H9 (cell line): ENCODE data around the gene C11orf91. TPM values are rescaled to one million over a fixed set of nuclear protein-coding genes. Genes with fewer than 3 reads are reported as not detected.

ENCODE experiments used
- DNase-seq: peaks from one replicate; pipeline ENCODE4 v3.0.0-alpha.2; 2017
- H2AFZ ChIP-seq: one replicate; pipeline ENCODE4 v1.6.1; 2013; ENCODE audit warnings: mild to moderate bottlenecking, low read length, control low read depth, moderate library complexity
- H2AK5ac ChIP-seq: 2 replicates; pipeline ENCODE4 v1.6.1; 2013; ENCODE audit warnings: low read length, control low read depth, mixed read lengths; ENCODE audit not compliant: insufficient read length
- H2BK120ac ChIP-seq: one replicate; pipeline ENCODE4 v1.6.1; 2013; ENCODE audit warnings: low read depth, mild to moderate bottlenecking, low read length, control low read depth, inconsistent platforms; ENCODE audit not compliant: poor library complexity, severe bottlenecking
- H2BK12ac ChIP-seq: 2 replicates; pipeline ENCODE4 v1.6.1; 2013; ENCODE audit warnings: low read length, control low read depth, mixed read lengths, low read depth; ENCODE audit not compliant: insufficient read length
- H2BK15ac ChIP-seq: 2 replicates; pipeline ENCODE4 v1.6.1; 2013; ENCODE audit warnings: low read depth, low read length, control low read depth
- H2BK20ac ChIP-seq: one replicate; pipeline ENCODE4 v1.6.1; 2013; ENCODE audit warnings: low read depth, mild to moderate bottlenecking, low read length, control low read depth, inconsistent platforms; ENCODE audit not compliant: poor library complexity, severe bottlenecking
- H2BK5ac ChIP-seq: 2 replicates; pipeline ENCODE4 v1.6.1; 2013; ENCODE audit warnings: low read length, control low read depth, mixed read lengths; ENCODE audit not compliant: insufficient read length
- H3K14ac ChIP-seq: 2 replicates; pipeline ENCODE4 v1.6.1; 2013; ENCODE audit warnings: low read length, control low read depth; ENCODE audit not compliant: insufficient read depth
- H3K18ac ChIP-seq: 2 replicates; pipeline ENCODE4 v1.6.1; 2013; ENCODE audit warnings: low read depth, mild to moderate bottlenecking, mixed read lengths, low read length, control low read depth; ENCODE audit not compliant: insufficient read length
- H3K23ac ChIP-seq: 2 replicates; pipeline ENCODE4 v1.6.1; 2013; ENCODE audit warnings: low read length, control low read depth, mixed read lengths, low read depth; ENCODE audit not compliant: insufficient read length
- H3K23me2 ChIP-seq: 2 replicates; pipeline ENCODE4 v1.6.1; 2013; ENCODE audit warnings: low read depth, mild to moderate bottlenecking, mixed read lengths, low read length, control low read depth; ENCODE audit not compliant: insufficient read length, poor library complexity, severe bottlenecking
- H3K27ac ChIP-seq: 2 replicates; pipeline ENCODE4 v1.5.1; 2013; ENCODE audit warnings: low read length, control low read depth, mixed read lengths, low read depth; ENCODE audit not compliant: insufficient read length
- H3K27me3 ChIP-seq: 2 replicates; pipeline ENCODE4 v1.6.1; 2013; ENCODE audit warnings: low read length, control low read depth, inconsistent platforms; ENCODE audit not compliant: insufficient read depth
- H3K4ac ChIP-seq: 2 replicates; pipeline ENCODE4 v1.6.1; 2013; ENCODE audit warnings: low read depth, mild to moderate bottlenecking, control low read depth, inconsistent platforms, low read length, moderate library complexity
- H3K4me1 ChIP-seq: 2 replicates; pipeline ENCODE4 v1.6.1; 2013; ENCODE audit warnings: low read length, control low read depth, inconsistent platforms; ENCODE audit not compliant: insufficient read depth
- H3K4me2 ChIP-seq: 2 replicates; pipeline ENCODE4 v1.6.1; 2013; ENCODE audit warnings: low read length, control low read depth, mixed read lengths; ENCODE audit not compliant: insufficient read length, insufficient read depth
- H3K56ac ChIP-seq: 2 replicates; pipeline ENCODE4 v1.6.1; 2013; ENCODE audit warnings: low read depth, mild to moderate bottlenecking, mixed read lengths, low read length, control low read depth; ENCODE audit not compliant: insufficient read length
- H3K79me1 ChIP-seq: 2 replicates; pipeline ENCODE4 v1.6.1; 2013; ENCODE audit warnings: low read depth, mild to moderate bottlenecking, moderate library complexity, low read length, control low read depth, inconsistent platforms; ENCODE audit not compliant: insufficient read depth, poor library complexity, severe bottlenecking
- H3K79me2 ChIP-seq: 2 replicates; pipeline ENCODE4 v1.6.1; 2013; ENCODE audit warnings: low read length, control low read depth, inconsistent platforms; ENCODE audit not compliant: insufficient read depth
- H3K9ac ChIP-seq: 2 replicates; pipeline ENCODE4 v1.6.1; 2013; ENCODE audit warnings: low read length, control low read depth, mixed read lengths; ENCODE audit not compliant: insufficient read length; ENCODE audit errors: extremely low read depth
- H3K9me3 ChIP-seq: one replicate; pipeline ENCODE4 v1.6.1; 2013; ENCODE audit warnings: low read depth, low read length, inconsistent platforms; ENCODE audit not compliant: control insufficient read depth
- H3T11ph ChIP-seq: one replicate; pipeline ENCODE4 v1.6.1; 2013; ENCODE audit warnings: mild to moderate bottlenecking, low read length, control low read depth, inconsistent platforms
- H4K20me1 ChIP-seq: one replicate; pipeline ENCODE4 v1.6.1; 2013; ENCODE audit not compliant: control insufficient read depth, insufficient read length, insufficient read depth
- H4K5ac ChIP-seq: 2 replicates; pipeline ENCODE4 v1.6.1; 2013; ENCODE audit warnings: low read depth, mild to moderate bottlenecking, mixed read lengths, low read length, control low read depth; ENCODE audit not compliant: insufficient read length
- H4K8ac ChIP-seq: replicated peaks from 2 replicates; pipeline ENCODE4 v1.6.1; 2013; ENCODE audit warnings: low read length, control low read depth, mixed read lengths, low read depth; ENCODE audit not compliant: insufficient read length
- H4K91ac ChIP-seq: 2 replicates; pipeline ENCODE4 v1.6.1; 2013; ENCODE audit warnings: low read depth, mild to moderate bottlenecking, moderate library complexity, mixed read lengths, low read length, control low read depth; ENCODE audit not compliant: insufficient read length
- H3K27ac Mint-ChIP-seq, 3 experiments: 2 replicates in 2 of 3; 3 replicates in 1 of 3; pipeline ENCODE4 v1.8.0; 2020 to 2021; ENCODE audit warnings: mixed read lengths in 3 of 3, mild to moderate bottlenecking in 1 of 3, moderate library complexity in 1 of 3
- H3K27me3 Mint-ChIP-seq: 2 replicates; pipeline ENCODE4 v1.8.0; 2021; ENCODE audit warnings: low read depth, mild to moderate bottlenecking, moderate library complexity, mixed read lengths
- H3K36me3 Mint-ChIP-seq, 3 experiments: 2 replicates in 2 of 3; 3 replicates in 1 of 3; pipeline ENCODE4 v1.8.0; 2020 to 2021; ENCODE audit warnings: low read depth in 3 of 3, mixed read lengths in 3 of 3; ENCODE audit not compliant: insufficient read depth in 1 of 3
- H3K4me1 Mint-ChIP-seq, 2 experiments: 2 replicates each; pipeline ENCODE4 v1.8.0; 2020; ENCODE audit warnings: mixed read lengths in 2 of 2
- H3K4me3 Mint-ChIP-seq, 2 experiments: 2 replicates in 1 of 2; 3 replicates in 1 of 2; pipeline ENCODE4 v1.8.0; 2020 to 2021; ENCODE audit warnings: mild to moderate bottlenecking in 2 of 2, mixed read lengths in 2 of 2, moderate library complexity in 1 of 2
- H3K9me3 Mint-ChIP-seq, 2 experiments: 2 replicates in 1 of 2; 3 replicates in 1 of 2; pipeline ENCODE4 v1.8.0; 2020; ENCODE audit warnings: mild to moderate bottlenecking in 2 of 2, mixed read lengths in 2 of 2, moderate library complexity in 1 of 2
- CTCF ChIP-seq: fragments of 200-600 bp; sonication (generic); conservative IDR thresholded peaks from 3 replicates; pipeline ENCODE4 v1.8.0; 2021; ENCODE audit warnings: antibody characterized with exemption, mild to moderate bottlenecking
- WGBS: extraction: QIAGEN DNeasy Blood & Tissue Kit; methylation state at CpG from one replicate; pipeline ENCODE4 v1.1.7; 2013; ENCODE audit warnings: missing lambda C conversion rate, low lambda C conversion rate, mixed read lengths; ENCODE audit not compliant: insufficient read length; ENCODE audit errors: extremely low coverage; 5-methylcytosine and 5-hydroxymethylcytosine counted together
- total RNA-seq: library from RNA; stranded (reverse); gene quantifications from 2 replicates; pipeline ENCODE4 v1.2.1, GENCODE V29; 2021

Gene C11orf91
- total RNA-seq, 1 experiment from 2014 or later: not detected

- no peak overlapping the region for H3K27ac ChIP-seq
- H3K23ac ChIP-seq: no peak overlapping the region
- H4K20me1 ChIP-seq: no peaks in the 10 kb centered on the region
- H3K27me3 ChIP-seq: no peaks in the 10 kb centered on the region
- no peak overlapping the region for H2BK5ac ChIP-seq
- TF ChIP-seq CTCF: no peak
- H3K23me2 ChIP-seq: no peaks in the 10 kb centered on the region
- H2BK12ac ChIP-seq: no peak overlapping the region
- peaks cover 4% of the 10 kb centered on the region; the same call in 1 of the 2 replicates for H3K4me1 ChIP-seq
- H3K56ac ChIP-seq: no peak overlapping the region
- H2BK15ac ChIP-seq: no peak overlapping the region
- H3K9me3 ChIP-seq: no peaks in the 10 kb centered on the region
- H3K79me2 ChIP-seq: 0 out of 2 replicates have a peak, but pooled peaks cover 2% of the 10 kb centered on the region
- Mint-ChIP-seq H3K4me1 (peaks cover 14% of the 10 kb centered on the region in 2 experiments), H3K27ac (no peak overlapping the region), H3K4me3 (no peak overlapping the region), H3K9me3 (no peaks in the 10 kb centered on the region), H3K27me3 (no peaks in the 10 kb centered on the region), H3K36me3 (peaks cover 8 to 26% (median 21%) of the 10 kb centered on the region in 3 experiments; a peak in 6 of 7 replicates)
- H4K8ac ChIP-seq: no peak overlapping the region
- H4K5ac ChIP-seq: no peak overlapping the region
- H4K91ac ChIP-seq: no peak overlapping the region
- no peak overlapping the region for H2BK20ac ChIP-seq
- no peak overlapping the region for H3K9ac ChIP-seq
- H3K4me2 ChIP-seq: no peak overlapping the region
- no peak overlapping the region for H3T11ph ChIP-seq
- no peak for DNase-seq
- H3K18ac ChIP-seq: no peak overlapping the region
- no peak overlapping the region for H3K4ac ChIP-seq
- H2AFZ ChIP-seq: no peak overlapping the region
- WGBS: no CpG with 5 or more reads among the region's 2 CpGs
- no peaks in the 10 kb centered on the region for H3K79me1 ChIP-seq
- no peak overlapping the region for H2AK5ac ChIP-seq
- no peak overlapping the region for H3K14ac ChIP-seq
- H2BK120ac ChIP-seq: no peak overlapping the region
These were observed 5.9 kb upstream of the C11orf91 start for GRCh38 chr11:33706546-33706945.
